ENCODE data around the gene C10orf53. TPM values are rescaled to one million over a fixed set of nuclear protein-coding genes. Genes with fewer than 3 reads are reported as not detected.

C10orf53 gene
- total RNA-seq, 4 donors from 2014 or later: not detected

GRCh38 chr10:49745756-49746155, 66.3 kb downstream of the C10orf53 start:
- 85 to 91% methylated on average over 5 to 12 of the region's 12 CpGs for WGBS, 2 donors
- DNase-seq (ENCODE audit: low spot score in 2 of 2): no peak
- H3K36me3 ChIP-seq: no peaks in the 10 kb centered on the region
- H3K9me3 ChIP-seq: no peaks in the 10 kb centered on the region
- H3K27me3 ChIP-seq: no peaks in the 10 kb centered on the region
- TF ChIP-seq EP300 (IDR thresholded peaks at IDR 0.05): no peak
- TF ChIP-seq CTCF (IDR thresholded peaks at IDR 0.05): no peak
- no peak for TF ChIP-seq POLR2A (IDR thresholded peaks at IDR 0.05)
- no peak overlapping the region for H3K27ac ChIP-seq
- H3K4me1 ChIP-seq: no peaks in the 10 kb centered on the region
- H3K4me3 ChIP-seq: no peak overlapping the region

- DNase-seq (ENCODE audit: low spot score in 2 of 2): no peak
- no peak for TF ChIP-seq POLR2A (IDR thresholded peaks at IDR 0.05)
- no peak for TF ChIP-seq CTCF (IDR thresholded peaks at IDR 0.05)
- TF ChIP-seq EP300 (IDR thresholded peaks at IDR 0.05): no peak
These were observed 67.3 kb downstream of the C10orf53 start for GRCh38 chr10:49746626-49747302.

More at GRCh38 chr10:49746626-49747302, 67.3 kb downstream of the C10orf53 start:
- Histone ChIP-seq H3K27ac (no peak overlapping the region), H3K27me3 (no peaks in the 10 kb centered on the region), H3K9me3 (no peaks in the 10 kb centered on the region), H3K4me3 (no peak overlapping the region), H3K36me3 (no peaks in the 10 kb centered on the region), H3K4me1 (no peaks in the 10 kb centered on the region)
- 84 to 90% methylated on average over 15 to 17 of the region's 20 CpGs for WGBS, 2 donors

Other genes starting within 250 kb of the C10orf53 start
- 10 to 100 TPM; 11.6 to 21.0 (median 17.5) TPM for gene ERCC6, start 140.5 kb upstream of the C10orf53 start, total RNA-seq
- gene SLC18A3, start 69.3 kb upstream of the C10orf53 start, total RNA-seq: not detected
- gene CHAT, start 65.6 kb upstream of the C10orf53 start, total RNA-seq: not detected
- not detected for gene OGDHL, start 82.7 kb downstream of the C10orf53 start, total RNA-seq

All from tibial nerve (tissue), 4 donors.